HG03280 (cell line): ENCODE measurements around the gene JOSD2.

Experiments
- ATAC-seq: cut with Tn5 transposase; IDR thresholded peaks from one replicate; pipeline ENCODE4 v1.9.1; 2021; ENCODE audit warnings: mild to moderate bottlenecking, moderate library complexity; ENCODE audit not compliant: unreplicated experiment

The JOSD2 gene

GRCh38 chr19:50511069-50511822 lies at the start of gene JOSD2:
Gene JOSD2 (minus strand): TSS chr19:50511191. CDS start chr19:50510431, 760 bp downstream.
- peak; percentile 90 for ATAC-seq

DNA sequence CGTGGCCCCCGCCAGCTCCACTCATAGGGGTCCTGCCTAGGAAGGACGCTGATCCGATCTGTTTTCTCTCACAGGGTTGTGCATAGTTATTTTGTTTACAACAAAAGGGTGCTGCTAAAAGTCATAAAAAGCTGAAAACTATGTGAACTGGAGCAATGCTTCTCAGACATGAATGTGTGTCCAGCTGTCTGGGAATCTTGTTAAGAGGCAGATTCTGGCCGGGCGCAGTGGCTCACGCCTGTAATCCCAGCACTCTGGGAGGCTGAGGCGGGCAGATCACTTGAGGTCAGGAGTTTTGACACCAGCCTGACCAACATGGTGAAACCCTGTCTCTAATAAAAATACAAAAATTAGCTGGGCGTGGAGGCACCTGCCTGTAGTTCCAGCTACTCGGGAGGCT lies 48.6 kb upstream of the JOSD2 start:
- no peak for ATAC-seq

- no peak for ATAC-seq
Measured at GRCh38 chr19:50558449-50558848, 47.5 kb upstream of the JOSD2 start.

GRCh38 chr19:50558039-50558438 lies 47.0 kb upstream of the JOSD2 start:
- ATAC-seq, result no peak

DNA sequence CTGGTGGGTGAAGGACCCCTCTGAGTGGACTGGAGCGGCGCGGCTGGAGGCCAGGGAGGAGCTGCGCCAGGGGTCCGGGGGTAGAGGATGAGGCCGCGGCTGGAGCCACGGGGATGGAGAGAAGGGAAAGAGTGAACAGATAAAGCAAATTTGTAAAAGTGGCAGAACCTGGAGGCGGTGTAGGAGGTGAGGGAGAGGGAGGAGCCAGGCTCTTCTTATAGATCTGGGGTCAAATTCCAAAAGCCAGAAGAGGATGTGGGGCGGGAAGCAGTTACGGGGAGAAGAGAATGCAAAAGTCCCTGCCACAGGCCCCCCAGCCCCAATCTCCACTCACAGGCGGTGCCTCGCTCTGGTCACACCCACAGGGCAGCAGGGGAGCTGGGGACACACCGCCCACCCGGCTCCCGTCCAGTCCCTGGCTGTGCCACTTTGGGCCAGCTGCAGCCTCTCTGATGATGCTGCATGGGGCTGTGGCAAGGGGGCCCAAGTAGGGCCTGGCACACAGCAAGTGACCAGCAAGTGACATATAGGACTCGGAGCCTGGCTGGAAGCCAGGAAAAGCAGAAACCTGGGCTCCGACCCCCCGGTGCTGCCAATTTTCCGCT lies 46.1 kb upstream of the JOSD2 start:
- no peak for ATAC-seq

DNA sequence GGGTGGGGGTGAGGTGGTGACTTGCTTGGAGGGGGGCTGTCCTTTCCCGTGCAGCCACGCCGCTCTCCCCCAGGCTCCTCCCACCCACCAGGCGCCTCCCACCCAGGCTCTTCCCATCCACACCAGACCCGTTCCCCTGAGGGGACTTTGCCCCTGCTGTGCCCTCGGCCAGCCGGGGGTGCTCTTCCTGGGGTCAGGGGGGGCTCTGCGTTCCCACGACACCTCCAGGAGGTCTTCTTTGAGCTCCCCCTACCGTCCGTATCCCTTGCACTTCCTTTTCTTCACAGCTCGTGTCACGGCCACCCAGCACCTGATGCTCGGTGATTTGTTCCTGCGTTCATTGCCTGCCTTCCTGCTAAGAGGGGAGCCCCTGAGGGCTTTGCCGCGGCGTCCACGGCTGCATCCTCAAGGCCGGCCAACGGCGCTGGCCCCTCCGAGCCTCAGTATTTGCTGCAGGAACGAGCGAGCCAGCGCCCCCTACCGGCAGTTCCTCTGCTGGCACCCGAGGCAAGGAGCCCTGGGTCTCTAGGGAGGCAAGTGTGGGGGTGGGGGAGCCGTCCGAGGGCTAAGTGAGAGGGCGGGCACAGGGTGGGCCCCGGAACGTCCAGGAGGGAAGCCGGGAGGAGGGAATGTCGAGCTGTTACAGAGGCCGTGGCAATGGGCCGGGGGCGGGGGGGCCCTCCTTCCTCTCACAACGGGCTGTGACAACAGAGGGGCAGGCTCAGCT lies 45.5 kb upstream of the JOSD2 start:
- no peak for ATAC-seq

DNA sequence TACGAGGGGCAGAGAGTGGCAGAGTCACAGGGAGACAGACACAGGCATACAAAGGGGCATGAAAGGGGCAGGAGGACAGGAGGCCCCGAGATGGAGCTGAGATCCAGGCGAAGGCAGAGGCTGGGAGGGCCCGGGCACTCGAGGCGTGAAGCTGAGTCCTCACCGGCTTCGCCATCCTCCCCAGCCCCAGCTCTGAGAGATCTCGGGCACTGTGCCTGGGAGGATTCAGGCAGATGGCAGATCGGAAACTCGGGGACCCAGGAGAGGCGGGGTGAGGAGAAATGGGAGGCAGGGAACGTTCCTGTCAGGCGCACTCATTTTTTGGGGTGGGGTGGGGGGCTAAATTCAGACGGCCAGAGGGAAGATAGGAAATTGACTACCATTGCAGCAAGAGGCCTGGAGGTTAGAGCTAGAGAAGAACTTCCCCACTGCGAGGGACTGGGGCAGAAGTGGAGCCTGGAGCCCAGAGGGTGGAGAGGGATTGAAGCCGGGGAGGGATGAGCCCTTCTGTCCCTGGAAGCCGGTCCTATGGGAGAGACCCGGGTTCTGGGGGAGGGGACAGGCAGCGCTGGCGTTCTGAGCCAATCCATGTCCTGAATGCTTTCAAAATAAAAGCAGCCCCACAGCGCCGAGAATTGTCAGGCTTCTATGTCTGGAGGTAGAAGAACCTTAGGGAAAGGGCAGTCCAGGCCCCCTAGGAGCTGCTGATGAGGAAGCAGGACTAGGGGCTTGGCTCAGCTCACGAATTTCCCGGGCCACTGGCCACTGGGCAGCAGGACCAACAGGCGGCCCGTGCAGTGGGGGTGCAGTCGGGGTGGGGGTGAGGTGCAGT lies 44.7 kb upstream of the JOSD2 start:
- no peak for ATAC-seq

DNA sequence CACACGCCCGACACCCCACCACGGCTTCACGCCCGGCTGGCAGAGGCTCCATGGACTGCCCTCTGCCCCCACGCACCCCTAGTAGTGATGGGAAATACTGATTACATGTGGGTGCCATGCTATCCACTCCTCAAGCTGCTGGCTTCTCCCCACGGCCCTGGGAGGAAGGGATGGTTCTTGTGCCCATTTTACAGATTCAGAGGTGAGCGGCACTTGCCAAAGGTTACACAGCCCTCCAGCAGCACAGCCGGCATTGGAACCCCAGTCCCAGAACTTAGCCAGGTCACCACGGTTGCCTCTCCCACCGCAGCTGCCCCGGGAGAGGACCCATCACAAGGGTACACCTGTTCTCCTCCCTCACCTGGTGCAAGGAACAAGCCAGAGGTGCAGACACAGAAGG lies 44.0 kb upstream of the JOSD2 start:
- no peak for ATAC-seq

GRCh38 chr19:50554212-50554611 lies 43.2 kb upstream of the JOSD2 start:
- ATAC-seq, result no peak

- no peak for ATAC-seq
Measured at GRCh38 chr19:50553134-50553703, 42.2 kb upstream of the JOSD2 start.

GRCh38 chr19:50552540-50552939 lies 41.5 kb upstream of the JOSD2 start:
- ATAC-seq, result no peak

- no peak for ATAC-seq
Measured at GRCh38 chr19:50551715-50552187, 40.8 kb upstream of the JOSD2 start.

GRCh38 chr19:50551034-50551714 lies 40.2 kb upstream of the JOSD2 start:
- ATAC-seq, result no peak

DNA sequence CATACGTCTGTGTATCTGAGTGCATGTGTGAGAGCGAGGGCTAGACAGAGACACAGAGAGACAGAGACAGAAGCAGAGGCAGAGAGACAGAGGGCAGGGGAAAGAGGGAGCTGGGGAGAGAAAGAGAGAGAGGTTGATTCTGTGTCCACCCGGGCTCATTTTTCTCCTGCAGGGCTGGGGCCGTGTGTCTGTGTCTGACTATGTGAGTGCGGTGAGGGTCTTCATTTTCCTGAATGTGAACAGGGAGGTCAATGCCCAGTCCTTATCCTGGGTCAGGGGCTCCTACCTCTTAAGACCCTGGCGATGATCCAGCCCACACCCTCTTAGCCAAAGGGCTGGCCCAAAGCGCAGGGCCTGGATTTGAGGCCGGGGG lies 39.6 kb upstream of the JOSD2 start:
- ATAC-seq, result no peak

- no peak for ATAC-seq
Measured at GRCh38 chr19:50549927-50550593, 39.1 kb upstream of the JOSD2 start.

DNA sequence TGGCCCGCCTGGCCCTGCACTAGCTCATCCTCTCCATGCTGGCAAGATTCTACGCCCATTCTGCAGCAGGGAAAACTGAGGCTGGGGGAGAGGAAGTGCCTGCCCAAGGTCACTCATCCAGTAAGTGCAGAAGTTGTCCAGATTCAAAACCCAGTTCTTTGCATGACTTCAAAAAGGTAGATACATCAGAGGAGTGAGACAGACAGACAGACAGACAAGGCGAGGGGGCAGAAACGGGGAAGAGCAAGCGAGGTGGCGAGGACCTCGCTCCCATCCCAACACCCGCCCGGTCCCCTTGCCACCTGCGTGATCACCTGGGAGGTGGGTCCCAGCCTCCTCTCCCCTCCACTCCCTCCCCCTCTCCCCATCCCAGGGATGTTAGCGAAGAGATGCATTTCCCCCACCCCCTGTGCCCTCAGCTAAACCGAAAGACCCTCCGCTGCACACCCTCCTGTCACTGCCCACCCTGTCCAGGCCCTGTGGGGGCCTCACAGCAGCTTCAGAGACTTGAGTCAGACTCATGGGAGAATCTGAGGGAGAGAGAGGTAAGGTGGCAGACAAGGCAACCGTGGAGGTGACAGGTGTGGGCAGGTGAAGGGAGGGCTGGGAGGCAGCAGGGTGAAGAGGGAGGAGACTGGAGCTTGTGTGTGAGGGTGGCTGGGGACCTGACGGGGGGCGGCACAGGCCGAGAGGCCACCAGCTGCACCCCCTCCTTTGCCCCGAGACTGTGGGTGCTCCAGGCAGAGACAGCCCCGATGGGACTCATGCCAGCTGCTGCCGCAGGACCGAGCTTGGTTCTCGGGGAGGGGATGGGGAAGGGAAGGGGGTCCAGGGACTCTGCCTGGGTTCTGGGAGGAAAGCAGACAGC lies 38.3 kb upstream of the JOSD2 start:
- ATAC-seq, result no peak

GRCh38 chr19:50548191-50549058 lies 37.4 kb upstream of the JOSD2 start:
- no peak for ATAC-seq
